ENCODE measurements around the gene ARHGAP28. TPM values are rescaled to one million over a fixed set of nuclear protein-coding genes. Genes with fewer than 3 reads are reported as not detected.
A peak's percentile ranks its signal among the peaks of the same experiment; 100 is the strongest.
"Not testable (repeated sequence)": the region's sequence is repeated elsewhere in the genome, so short reads cannot be mapped to it uniquely, and the experiment has no call there.

The ARHGAP28 gene
- total RNA-seq, 1 donor from 2014 or later = 15.7 TPM

- intact Hi-C loops (cut with DNase I) = no loop called here
- ATAC-seq (peak; percentile 39), DNase-seq (no peak)
- H3K27me3 ChIP-seq = no peaks in the 10 kb centered on the region
- no peaks in the 10 kb centered on the region for H3K9me3 ChIP-seq
- TF ChIP-seq CTCF (IDR thresholded peaks at IDR 0.05) = no peak
- H3K27ac ChIP-seq = no peak overlapping the region
- H3K4me3 ChIP-seq = no peak overlapping the region
- H3K4me1 ChIP-seq = no peaks in the 10 kb centered on the region
- no peaks in the 10 kb centered on the region for H3K36me3 ChIP-seq
Measured at GRCh38 chr18:6929370-6930102, 200.0 kb downstream of the ARHGAP28 start.

GRCh38 chr18:6934859-6935258, 205.3 kb downstream of the ARHGAP28 start:
- DNase-seq (no peak), ATAC-seq (no peak)
- Histone ChIP-seq H3K9me3 (no peaks in the 10 kb centered on the region), H3K27ac (no peak overlapping the region), H3K36me3 (no peaks in the 10 kb centered on the region), H3K4me1 (no peaks in the 10 kb centered on the region), H3K4me3 (no peak overlapping the region), H3K27me3 (no peaks in the 10 kb centered on the region)
- intact Hi-C loops (cut with DNase I) = no loop called here
- TF ChIP-seq CTCF (IDR thresholded peaks at IDR 0.05) = no peak

- no peak for TF ChIP-seq CTCF (IDR thresholded peaks at IDR 0.05)
- no peaks in the 10 kb centered on the region for H3K36me3 ChIP-seq
- no peak overlapping the region for H3K27ac ChIP-seq
- intact Hi-C loops (cut with DNase I) = no loop called here
- DNase-seq (no peak), ATAC-seq (no peak)
- H3K4me3 ChIP-seq = no peak overlapping the region
- no peaks in the 10 kb centered on the region for H3K4me1 ChIP-seq
- no peaks in the 10 kb centered on the region for H3K9me3 ChIP-seq
- H3K27me3 ChIP-seq = no peaks in the 10 kb centered on the region
Measured at GRCh38 chr18:6938003-6938402, 208.5 kb downstream of the ARHGAP28 start.

GRCh38 chr18:6938403-6938802, 208.9 kb downstream of the ARHGAP28 start:
- ATAC-seq; H3K4me1 ChIP-seq; H3K9me3 ChIP-seq; H3K36me3 ChIP-seq; H3K27me3 ChIP-seq; H3K27ac ChIP-seq; DNase-seq; H3K4me3 ChIP-seq; intact Hi-C loops (cut with DNase I): not testable (repeated sequence)

- intact Hi-C loops (cut with DNase I) = no loop called here
- Histone ChIP-seq H3K4me1 (no peaks in the 10 kb centered on the region), H3K27ac (no peak overlapping the region), H3K9me3 (no peaks in the 10 kb centered on the region), H3K36me3 (no peaks in the 10 kb centered on the region), H3K4me3 (no peak overlapping the region), H3K27me3 (no peaks in the 10 kb centered on the region)
- no peak for TF ChIP-seq CTCF (IDR thresholded peaks at IDR 0.05)
- no peak for ATAC-seq
- DNase-seq = no peak
Measured at GRCh38 chr18:6939972-6940371, 210.5 kb downstream of the ARHGAP28 start.

GRCh38 chr18:6940451-6940850, 210.9 kb downstream of the ARHGAP28 start:
- DNase-seq = no peak
- no peaks in the 10 kb centered on the region for H3K36me3 ChIP-seq
- intact Hi-C loops (cut with DNase I) = no loop called here
- no peaks in the 10 kb centered on the region for H3K4me1 ChIP-seq
- no peaks in the 10 kb centered on the region for H3K9me3 ChIP-seq
- H3K27ac ChIP-seq = no peak overlapping the region
- no peak for TF ChIP-seq CTCF (IDR thresholded peaks at IDR 0.05)
- no peak overlapping the region for H3K4me3 ChIP-seq
- no peaks in the 10 kb centered on the region for H3K27me3 ChIP-seq
- ATAC-seq = no peak
